Measurements from ENCODE around the gene GRK3. TPM values are rescaled to one million over a fixed set of nuclear protein-coding genes. Genes with fewer than 3 reads are reported as not detected.

Gene GRK3
- total and polyA plus RNA-seq, 2 donors (not counting 3 experiments of a cell fraction or from before 2014, with no cell fraction given), result 0.68 to 4.4 TPM

GRCh38 chr22:25712661-25713400, 148.4 kb downstream of the GRK3 start:
- intact Hi-C loops (cut with micrococcal nuclease) (no loop called here), dilution Hi-C loops (cut with MboI; ENCODE audit: extremely low pct_ligation_motif_present, low sequenced_read_pairs) (no loop called here)
- no peak for FAIRE-seq

More at GRCh38 chr22:25712661-25713400, 148.4 kb downstream of the GRK3 start:
- POLR2A ChIA-PET, result no interaction called here
- no peaks in the 10 kb centered on the region for H3K79me2 ChIP-seq (ENCODE audit: control insufficient read depth, insufficient read depth, low read length)
- H3K36me3 ChIP-seq (ENCODE audit: control insufficient read depth in 2 of 2, extremely low read depth in 1 of 2, insufficient read depth in 2 of 2, low read length in 2 of 2), result no peaks in the 10 kb centered on the region
- TF ChIP-seq FOS (IDR thresholded peaks at IDR 0.05; ENCODE audit: borderline replicate concordance, insufficient read depth, low read length) (no peak), POLR2AphosphoS5 (IDR thresholded peaks at IDR 0.05; ENCODE audit: insufficient read depth, low read depth, low read length) (no peak), CTCF (IDR thresholded peaks at IDR 0.05; ENCODE audit: extremely low read depth in 1 of 2, insufficient read depth in 1 of 2, low read depth in 1 of 2, low read length in 2 of 2) (no peak), GATA2 (IDR thresholded peaks at IDR 0.05; ENCODE audit: insufficient read depth, insufficient read length, low read depth, low read length) (no peak), MAX (IDR thresholded peaks at IDR 0.05; ENCODE audit: insufficient read depth, insufficient read length) (no peak), JUN (IDR thresholded peaks at IDR 0.05; ENCODE audit: borderline replicate concordance, insufficient read depth, insufficient read length, low read depth) (no peak), EZH2 (IDR thresholded peaks at IDR 0.05; ENCODE audit: borderline replicate concordance, low read depth, low read length, severe bottlenecking) (no peak), MYC (IDR thresholded peaks at IDR 0.05; ENCODE audit: low read depth, low read length) (no peak), POLR2A (IDR thresholded peaks at IDR 0.05; ENCODE audit: low read depth, low read length) (no peak)
- H3K27ac ChIP-seq (ENCODE audit: insufficient read depth, low read depth, low read length), result no peak overlapping the region
- no peak overlapping the region for H3K4me3 ChIP-seq (replicated peaks in 1 of 3; ENCODE audit: insufficient read depth in 1 of 3, low read depth in 1 of 3, low read length in 3 of 3)
- no peak overlapping the region for H2AFZ ChIP-seq (ENCODE audit: low read depth, low read length)
- no TSS peak for BruUV-seq (replicated peaks)
- no peaks in the 10 kb centered on the region for H3K4me1 ChIP-seq (ENCODE audit: control insufficient read depth, extremely low read depth, insufficient read depth, low read length)
- H3K9me1 ChIP-seq (replicated peaks; ENCODE audit: control insufficient read depth, extremely low read depth, insufficient read depth, low read length), result no peaks in the 10 kb centered on the region
- H3K27me3 ChIP-seq (ENCODE audit: control insufficient read depth in 2 of 2, insufficient read depth in 2 of 2, low read length in 2 of 2), result no peaks in the 10 kb centered on the region
- no peaks in the 10 kb centered on the region for H4K20me1 ChIP-seq (replicated peaks; ENCODE audit: control insufficient read depth, extremely low read depth, insufficient read depth, low read length)
- CTCF ChIA-PET, result interaction anchor here (3.5 kb wide), 1 partner anchor 60 kb away, joined by 14 read pairs; no protein-coding TSS in a partner anchor
- no peak for DNase-seq (ENCODE audit: low read depth, low spot score)
- H3K4me2 ChIP-seq (ENCODE audit: insufficient read depth, low read length), result no peak overlapping the region
- no peak overlapping the region for H3K9ac ChIP-seq (replicated peaks; ENCODE audit: extremely low read depth, insufficient read depth, low read length)
- no peaks in the 10 kb centered on the region for H3K9me3 ChIP-seq (replicated peaks; ENCODE audit: control insufficient read depth, insufficient read depth, low read length)
